H9 (cell line): Measurements from ENCODE around the gene PREB. TPM values are rescaled to one million over a fixed set of nuclear protein-coding genes. Genes with fewer than 3 reads are reported as not detected.

ENCODE experiments used
- DNase-seq: peaks from one replicate; pipeline ENCODE4 v3.0.0-alpha.2; 2017
- H2AFZ ChIP-seq: one replicate; pipeline ENCODE4 v1.6.1; 2013; ENCODE audit warnings: mild to moderate bottlenecking, low read length, control low read depth, moderate library complexity
- H2AK5ac ChIP-seq: 2 replicates; pipeline ENCODE4 v1.6.1; 2013; ENCODE audit warnings: low read length, control low read depth, mixed read lengths; ENCODE audit not compliant: insufficient read length
- H2BK120ac ChIP-seq: one replicate; pipeline ENCODE4 v1.6.1; 2013; ENCODE audit warnings: low read depth, mild to moderate bottlenecking, low read length, control low read depth, inconsistent platforms; ENCODE audit not compliant: poor library complexity, severe bottlenecking
- H2BK12ac ChIP-seq: 2 replicates; pipeline ENCODE4 v1.6.1; 2013; ENCODE audit warnings: low read length, control low read depth, mixed read lengths, low read depth; ENCODE audit not compliant: insufficient read length
- H2BK15ac ChIP-seq: 2 replicates; pipeline ENCODE4 v1.6.1; 2013; ENCODE audit warnings: low read depth, low read length, control low read depth
- H2BK20ac ChIP-seq: one replicate; pipeline ENCODE4 v1.6.1; 2013; ENCODE audit warnings: low read depth, mild to moderate bottlenecking, low read length, control low read depth, inconsistent platforms; ENCODE audit not compliant: poor library complexity, severe bottlenecking
- H2BK5ac ChIP-seq: 2 replicates; pipeline ENCODE4 v1.6.1; 2013; ENCODE audit warnings: low read length, control low read depth, mixed read lengths; ENCODE audit not compliant: insufficient read length
- H3K14ac ChIP-seq: 2 replicates; pipeline ENCODE4 v1.6.1; 2013; ENCODE audit warnings: low read length, control low read depth; ENCODE audit not compliant: insufficient read depth
- H3K18ac ChIP-seq: 2 replicates; pipeline ENCODE4 v1.6.1; 2013; ENCODE audit warnings: low read depth, mild to moderate bottlenecking, mixed read lengths, low read length, control low read depth; ENCODE audit not compliant: insufficient read length
- H3K23ac ChIP-seq: 2 replicates; pipeline ENCODE4 v1.6.1; 2013; ENCODE audit warnings: low read length, control low read depth, mixed read lengths, low read depth; ENCODE audit not compliant: insufficient read length
- H3K23me2 ChIP-seq: 2 replicates; pipeline ENCODE4 v1.6.1; 2013; ENCODE audit warnings: low read depth, mild to moderate bottlenecking, mixed read lengths, low read length, control low read depth; ENCODE audit not compliant: insufficient read length, poor library complexity, severe bottlenecking
- H3K27ac ChIP-seq: 2 replicates; pipeline ENCODE4 v1.5.1; 2013; ENCODE audit warnings: low read length, control low read depth, mixed read lengths, low read depth; ENCODE audit not compliant: insufficient read length
- H3K27me3 ChIP-seq: 2 replicates; pipeline ENCODE4 v1.6.1; 2013; ENCODE audit warnings: low read length, control low read depth, inconsistent platforms; ENCODE audit not compliant: insufficient read depth
- H3K4ac ChIP-seq: 2 replicates; pipeline ENCODE4 v1.6.1; 2013; ENCODE audit warnings: low read depth, mild to moderate bottlenecking, control low read depth, inconsistent platforms, low read length, moderate library complexity
- H3K4me1 ChIP-seq: 2 replicates; pipeline ENCODE4 v1.6.1; 2013; ENCODE audit warnings: low read length, control low read depth, inconsistent platforms; ENCODE audit not compliant: insufficient read depth
- H3K4me2 ChIP-seq: 2 replicates; pipeline ENCODE4 v1.6.1; 2013; ENCODE audit warnings: low read length, control low read depth, mixed read lengths; ENCODE audit not compliant: insufficient read length, insufficient read depth
- H3K56ac ChIP-seq: 2 replicates; pipeline ENCODE4 v1.6.1; 2013; ENCODE audit warnings: low read depth, mild to moderate bottlenecking, mixed read lengths, low read length, control low read depth; ENCODE audit not compliant: insufficient read length
- H3K79me1 ChIP-seq: 2 replicates; pipeline ENCODE4 v1.6.1; 2013; ENCODE audit warnings: low read depth, mild to moderate bottlenecking, moderate library complexity, low read length, control low read depth, inconsistent platforms; ENCODE audit not compliant: insufficient read depth, poor library complexity, severe bottlenecking
- H3K79me2 ChIP-seq: 2 replicates; pipeline ENCODE4 v1.6.1; 2013; ENCODE audit warnings: low read length, control low read depth, inconsistent platforms; ENCODE audit not compliant: insufficient read depth
- H3K9ac ChIP-seq: 2 replicates; pipeline ENCODE4 v1.6.1; 2013; ENCODE audit warnings: low read length, control low read depth, mixed read lengths; ENCODE audit not compliant: insufficient read length; ENCODE audit errors: extremely low read depth
- H3K9me3 ChIP-seq: one replicate; pipeline ENCODE4 v1.6.1; 2013; ENCODE audit warnings: low read depth, low read length, inconsistent platforms; ENCODE audit not compliant: control insufficient read depth
- H3T11ph ChIP-seq: one replicate; pipeline ENCODE4 v1.6.1; 2013; ENCODE audit warnings: mild to moderate bottlenecking, low read length, control low read depth, inconsistent platforms
- H4K20me1 ChIP-seq: one replicate; pipeline ENCODE4 v1.6.1; 2013; ENCODE audit not compliant: control insufficient read depth, insufficient read length, insufficient read depth
- H4K5ac ChIP-seq: 2 replicates; pipeline ENCODE4 v1.6.1; 2013; ENCODE audit warnings: low read depth, mild to moderate bottlenecking, mixed read lengths, low read length, control low read depth; ENCODE audit not compliant: insufficient read length
- H4K8ac ChIP-seq: replicated peaks from 2 replicates; pipeline ENCODE4 v1.6.1; 2013; ENCODE audit warnings: low read length, control low read depth, mixed read lengths, low read depth; ENCODE audit not compliant: insufficient read length
- H4K91ac ChIP-seq: 2 replicates; pipeline ENCODE4 v1.6.1; 2013; ENCODE audit warnings: low read depth, mild to moderate bottlenecking, moderate library complexity, mixed read lengths, low read length, control low read depth; ENCODE audit not compliant: insufficient read length
- H3K27ac Mint-ChIP-seq, 3 experiments: 2 replicates in 2 of 3; 3 replicates in 1 of 3; pipeline ENCODE4 v1.8.0; 2020 to 2021; ENCODE audit warnings: mixed read lengths in 3 of 3, mild to moderate bottlenecking in 1 of 3, moderate library complexity in 1 of 3
- H3K27me3 Mint-ChIP-seq: 2 replicates; pipeline ENCODE4 v1.8.0; 2021; ENCODE audit warnings: low read depth, mild to moderate bottlenecking, moderate library complexity, mixed read lengths
- H3K36me3 Mint-ChIP-seq, 3 experiments: 2 replicates in 2 of 3; 3 replicates in 1 of 3; pipeline ENCODE4 v1.8.0; 2020 to 2021; ENCODE audit warnings: low read depth in 3 of 3, mixed read lengths in 3 of 3; ENCODE audit not compliant: insufficient read depth in 1 of 3
- H3K4me1 Mint-ChIP-seq, 2 experiments: 2 replicates each; pipeline ENCODE4 v1.8.0; 2020; ENCODE audit warnings: mixed read lengths in 2 of 2
- H3K4me3 Mint-ChIP-seq, 2 experiments: 2 replicates in 1 of 2; 3 replicates in 1 of 2; pipeline ENCODE4 v1.8.0; 2020 to 2021; ENCODE audit warnings: mild to moderate bottlenecking in 2 of 2, mixed read lengths in 2 of 2, moderate library complexity in 1 of 2
- H3K9me3 Mint-ChIP-seq, 2 experiments: 2 replicates in 1 of 2; 3 replicates in 1 of 2; pipeline ENCODE4 v1.8.0; 2020; ENCODE audit warnings: mild to moderate bottlenecking in 2 of 2, mixed read lengths in 2 of 2, moderate library complexity in 1 of 2
- WGBS: extraction: QIAGEN DNeasy Blood & Tissue Kit; methylation state at CpG from one replicate; pipeline ENCODE4 v1.1.7; 2013; ENCODE audit warnings: missing lambda C conversion rate, low lambda C conversion rate, mixed read lengths; ENCODE audit not compliant: insufficient read length; ENCODE audit errors: extremely low coverage; 5-methylcytosine and 5-hydroxymethylcytosine counted together
- total RNA-seq: library from RNA; stranded (reverse); gene quantifications from 2 replicates; pipeline ENCODE4 v1.2.1, GENCODE V29; 2021
- TF ChIP-seq, protein P1 (sequence below): fragments of 200-600 bp; sonication (generic); conservative IDR thresholded peaks from 3 replicates; pipeline ENCODE4 v1.8.0; 2021; ENCODE audit warnings: antibody characterized with exemption, mild to moderate bottlenecking

The PREB gene
- total RNA-seq, 1 experiment from 2014 or later, result 43.6 TPM

DNA sequence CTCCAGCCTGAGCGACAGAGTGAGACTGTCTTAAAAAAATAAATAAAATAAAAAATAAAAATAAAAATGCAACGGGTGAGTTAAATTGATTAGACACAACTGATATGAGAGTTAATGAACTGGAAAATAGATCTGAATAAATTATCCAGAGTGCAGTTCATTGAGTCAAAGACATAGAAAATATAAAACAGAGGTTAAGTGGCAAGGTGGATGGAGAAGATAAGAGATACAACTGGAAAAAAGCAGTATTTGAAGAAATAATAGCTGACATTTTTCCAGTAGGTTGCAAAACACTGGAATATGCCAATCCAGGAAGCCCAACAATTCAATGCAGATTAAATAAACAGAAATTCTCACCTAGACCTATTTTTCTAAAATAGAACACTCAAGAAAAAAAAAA, 26.2 kb downstream of the PREB start:
- DNase-seq, result no peak
- Histone ChIP-seq H4K91ac (no peak overlapping the region), H2BK120ac (no peak overlapping the region), H3K79me2 (no peaks in the 10 kb centered on the region), H2AFZ (no peak overlapping the region), H2BK15ac (no peak overlapping the region), H3T11ph (no peak overlapping the region), H3K4me1 (no peaks in the 10 kb centered on the region), H2BK5ac (no peak overlapping the region), H2BK20ac (no peak overlapping the region), H3K23me2 (no peaks in the 10 kb centered on the region), H3K4ac (no peak overlapping the region), H3K4me2 (no peak overlapping the region), H2BK12ac (no peak overlapping the region), H4K20me1 (no peaks in the 10 kb centered on the region), H3K27me3 (no peaks in the 10 kb centered on the region), H4K8ac (no peak overlapping the region), H3K14ac (no peak overlapping the region), H3K79me1 (no peaks in the 10 kb centered on the region), H4K5ac (no peak overlapping the region), H3K27ac (no peak overlapping the region), H2AK5ac (no peak overlapping the region), H3K23ac (no peak overlapping the region), H3K18ac (no peak overlapping the region), H3K56ac (no peak overlapping the region), H3K9ac (no peak overlapping the region), H3K9me3 (no peaks in the 10 kb centered on the region)
- Mint-ChIP-seq H3K36me3 (no peaks in the 10 kb centered on the region), H3K27ac (no peak overlapping the region), H3K9me3 (no peaks in the 10 kb centered on the region), H3K27me3 (peaks cover 9% of the 10 kb centered on the region), H3K4me1 (peaks cover 0 to 6% of the 10 kb centered on the region in 2 experiments; a peak in 2 of 4 replicates), H3K4me3 (no peak overlapping the region)
- WGBS, result no CpG with 5 or more reads among the region's 2 CpGs
- TF ChIP-seq, protein P1, sequence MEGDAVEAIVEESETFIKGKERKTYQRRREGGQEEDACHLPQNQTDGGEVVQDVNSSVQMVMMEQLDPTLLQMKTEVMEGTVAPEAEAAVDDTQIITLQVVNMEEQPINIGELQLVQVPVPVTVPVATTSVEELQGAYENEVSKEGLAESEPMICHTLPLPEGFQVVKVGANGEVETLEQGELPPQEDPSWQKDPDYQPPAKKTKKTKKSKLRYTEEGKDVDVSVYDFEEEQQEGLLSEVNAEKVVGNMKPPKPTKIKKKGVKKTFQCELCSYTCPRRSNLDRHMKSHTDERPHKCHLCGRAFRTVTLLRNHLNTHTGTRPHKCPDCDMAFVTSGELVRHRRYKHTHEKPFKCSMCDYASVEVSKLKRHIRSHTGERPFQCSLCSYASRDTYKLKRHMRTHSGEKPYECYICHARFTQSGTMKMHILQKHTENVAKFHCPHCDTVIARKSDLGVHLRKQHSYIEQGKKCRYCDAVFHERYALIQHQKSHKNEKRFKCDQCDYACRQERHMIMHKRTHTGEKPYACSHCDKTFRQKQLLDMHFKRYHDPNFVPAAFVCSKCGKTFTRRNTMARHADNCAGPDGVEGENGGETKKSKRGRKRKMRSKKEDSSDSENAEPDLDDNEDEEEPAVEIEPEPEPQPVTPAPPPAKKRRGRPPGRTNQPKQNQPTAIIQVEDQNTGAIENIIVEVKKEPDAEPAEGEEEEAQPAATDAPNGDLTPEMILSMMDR, result no peak
